B cell (primary cell): ENCODE data around the gene KLK10.

Source experiments
- EZH2 ChIP-seq: IDR thresholded peaks from 2 replicates; pipeline ENCODE4 v1.6.1; 2012; ENCODE audit warnings: borderline replicate concordance, low read depth, mild to moderate bottlenecking, moderate library complexity, low read length; ENCODE audit not compliant: insufficient read depth, poor library complexity, severe bottlenecking
- TF ChIP-seq, protein P1 (sequence below): fragments of 200-600 bp; IDR thresholded peaks from one replicate; pipeline ENCODE4 v1.8.0; 2022; ENCODE audit warnings: antibody characterized with exemption, mild to moderate bottlenecking

DNA sequence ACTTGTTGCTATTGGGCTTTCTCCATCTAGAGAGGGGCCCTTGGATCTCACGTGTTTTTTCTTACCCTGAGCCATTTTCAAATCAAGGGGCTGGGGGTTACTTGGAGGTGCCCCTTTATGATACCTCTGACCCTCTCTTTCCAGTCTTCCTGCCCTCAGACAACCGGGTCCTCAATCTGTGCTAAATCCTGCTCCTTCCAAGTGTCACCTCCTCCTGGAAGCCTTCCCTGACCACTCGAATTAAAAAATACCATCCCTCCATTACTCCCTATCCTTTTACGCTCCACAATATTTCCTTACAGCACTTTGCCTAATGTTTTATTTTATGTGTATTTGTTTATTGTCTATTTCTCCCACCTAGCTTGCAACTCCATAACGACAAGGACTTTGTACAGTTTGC lies 21.4 kb downstream of the KLK10 start:
- TF ChIP-seq, protein P1, sequence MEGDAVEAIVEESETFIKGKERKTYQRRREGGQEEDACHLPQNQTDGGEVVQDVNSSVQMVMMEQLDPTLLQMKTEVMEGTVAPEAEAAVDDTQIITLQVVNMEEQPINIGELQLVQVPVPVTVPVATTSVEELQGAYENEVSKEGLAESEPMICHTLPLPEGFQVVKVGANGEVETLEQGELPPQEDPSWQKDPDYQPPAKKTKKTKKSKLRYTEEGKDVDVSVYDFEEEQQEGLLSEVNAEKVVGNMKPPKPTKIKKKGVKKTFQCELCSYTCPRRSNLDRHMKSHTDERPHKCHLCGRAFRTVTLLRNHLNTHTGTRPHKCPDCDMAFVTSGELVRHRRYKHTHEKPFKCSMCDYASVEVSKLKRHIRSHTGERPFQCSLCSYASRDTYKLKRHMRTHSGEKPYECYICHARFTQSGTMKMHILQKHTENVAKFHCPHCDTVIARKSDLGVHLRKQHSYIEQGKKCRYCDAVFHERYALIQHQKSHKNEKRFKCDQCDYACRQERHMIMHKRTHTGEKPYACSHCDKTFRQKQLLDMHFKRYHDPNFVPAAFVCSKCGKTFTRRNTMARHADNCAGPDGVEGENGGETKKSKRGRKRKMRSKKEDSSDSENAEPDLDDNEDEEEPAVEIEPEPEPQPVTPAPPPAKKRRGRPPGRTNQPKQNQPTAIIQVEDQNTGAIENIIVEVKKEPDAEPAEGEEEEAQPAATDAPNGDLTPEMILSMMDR, result no peak
- no peak for TF ChIP-seq EZH2
